ENCODE data around the gene ITIH5.
A peak's percentile ranks its signal among the peaks of the same experiment; 100 is the strongest.

Gene ITIH5

DNA sequence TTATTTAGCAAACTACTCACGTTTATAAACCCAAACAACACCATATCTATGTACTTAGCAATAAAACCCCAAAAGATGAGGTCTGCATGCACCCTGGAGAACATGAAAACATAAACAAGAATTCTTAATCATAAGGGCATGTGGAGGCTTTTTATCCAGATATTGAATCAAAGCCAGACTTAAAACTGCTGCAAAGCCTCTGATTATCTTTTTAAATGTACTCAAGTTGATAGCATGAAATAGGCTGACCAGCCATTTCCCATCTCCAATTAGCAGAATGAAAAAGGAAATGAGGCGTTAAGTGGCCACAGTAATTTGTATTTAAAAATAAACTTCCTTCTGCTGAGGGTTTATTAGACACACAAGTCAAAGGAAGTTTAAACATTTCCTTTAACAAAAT, 48.3 kb downstream of the ITIH5 start:
- no peak overlapping the region for H3K27ac ChIP-seq (ENCODE audit: low read length)
- peaks cover 0 to 15% of the 10 kb centered on the region in 2 donors for H3K36me3 ChIP-seq (ENCODE audit: control insufficient read depth in 1 of 2, insufficient read depth in 2 of 2, low read length in 2 of 2)
- no peak overlapping the region for H3K4me3 ChIP-seq (ENCODE audit: low read depth in 1 of 2, low read length in 2 of 2)
- H3K9me3 ChIP-seq (ENCODE audit: control insufficient read depth in 1 of 2, low read length in 2 of 2): no peaks in the 10 kb centered on the region
- peaks cover 0 to 6% of the 10 kb centered on the region in 2 donors for H3K4me1 ChIP-seq (ENCODE audit: control insufficient read depth in 1 of 2, insufficient read depth in 2 of 2, low read length in 2 of 2)
- no peaks in the 10 kb centered on the region for H3K27me3 ChIP-seq (ENCODE audit: low read depth, low read length)

- H3K27ac ChIP-seq (ENCODE audit: low read length): no peak overlapping the region
- H3K9me3 ChIP-seq (ENCODE audit: control insufficient read depth in 1 of 2, low read length in 2 of 2): no peaks in the 10 kb centered on the region
- no peaks in the 10 kb centered on the region for H3K27me3 ChIP-seq (ENCODE audit: low read depth, low read length)
- H3K4me1 ChIP-seq (ENCODE audit: control insufficient read depth in 1 of 2, insufficient read depth in 2 of 2, low read length in 2 of 2): peaks cover 4 to 26% of the 10 kb centered on the region in 2 donors
- peaks cover 0 to 15% of the 10 kb centered on the region in 2 donors for H3K36me3 ChIP-seq (ENCODE audit: control insufficient read depth in 1 of 2, insufficient read depth in 2 of 2, low read length in 2 of 2)
- H3K4me3 ChIP-seq (ENCODE audit: low read depth in 1 of 2, low read length in 2 of 2): no peak overlapping the region
Observed at GRCh38 chr10:7611909-7612308, 54.9 kb downstream of the ITIH5 start.

DNA sequence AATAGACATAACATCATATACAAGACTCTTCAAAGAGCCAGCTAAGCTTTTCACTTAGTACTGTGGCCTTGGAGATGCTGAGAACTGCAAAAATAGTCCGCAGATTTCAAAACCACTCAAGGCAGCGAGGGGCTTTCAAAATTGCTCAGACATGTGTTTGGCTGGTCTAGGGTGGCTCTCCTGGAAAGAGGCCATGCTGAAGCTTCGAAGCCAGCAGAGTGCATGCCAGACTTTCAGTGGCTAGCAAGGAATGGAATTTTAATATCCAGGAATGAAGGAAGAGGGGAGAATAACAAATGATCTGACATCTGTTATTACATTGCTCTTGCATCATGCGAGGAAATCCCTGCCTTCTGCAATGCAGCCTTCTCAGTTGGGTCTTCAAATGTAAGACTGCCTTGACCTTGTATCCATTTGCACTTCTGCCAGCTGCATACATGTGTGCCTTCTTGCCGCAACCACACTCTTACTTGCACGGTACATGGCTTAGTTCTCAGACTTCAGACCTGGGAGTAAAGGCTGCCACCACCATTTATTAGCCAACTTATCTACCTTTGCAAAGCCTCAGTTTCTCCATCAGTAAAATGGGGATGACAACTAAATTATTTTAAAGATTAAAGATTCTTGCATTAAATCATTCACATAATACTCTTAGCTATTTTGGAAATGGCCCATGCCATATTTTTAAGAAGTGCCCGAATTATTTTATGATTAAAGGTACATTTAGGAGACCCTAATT, 55.9 kb downstream of the ITIH5 start:
- Histone ChIP-seq H3K4me3 (ENCODE audit: low read depth in 1 of 2, low read length in 2 of 2) (no peak overlapping the region), H3K4me1 (ENCODE audit: control insufficient read depth in 1 of 2, insufficient read depth in 2 of 2, low read length in 2 of 2) (peaks cover 4 to 27% of the 10 kb centered on the region in 2 donors), H3K36me3 (ENCODE audit: control insufficient read depth in 1 of 2, insufficient read depth in 2 of 2, low read length in 2 of 2) (peaks cover 0 to 6% of the 10 kb centered on the region in 2 donors), H3K9me3 (ENCODE audit: control insufficient read depth in 1 of 2, low read length in 2 of 2) (no peaks in the 10 kb centered on the region), H3K27ac (ENCODE audit: low read length) (no peak overlapping the region), H3K27me3 (ENCODE audit: low read depth, low read length) (no peaks in the 10 kb centered on the region)

DNA sequence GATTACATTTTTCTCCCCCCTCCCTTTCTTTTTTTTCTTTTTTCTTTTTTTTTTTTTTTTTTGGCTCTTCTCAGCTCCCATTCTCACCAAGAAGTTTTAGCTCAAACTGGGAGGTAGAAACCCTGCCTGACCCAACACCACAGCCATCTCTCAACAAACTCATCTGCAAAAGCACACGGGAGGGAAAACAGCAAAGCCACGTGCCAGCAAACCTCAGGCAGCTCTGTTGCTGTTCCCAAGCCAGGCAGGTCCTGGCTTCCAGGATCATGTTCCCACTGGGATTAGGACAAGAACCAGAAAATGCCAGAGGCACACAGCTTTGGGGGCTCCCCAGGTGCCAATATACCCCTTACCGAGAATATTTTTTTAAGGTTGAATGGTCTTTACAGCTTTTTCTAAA, 56.7 kb downstream of the ITIH5 start:
- Histone ChIP-seq H3K4me3 (ENCODE audit: low read depth in 1 of 2, low read length in 2 of 2) (no peak overlapping the region), H3K36me3 (ENCODE audit: control insufficient read depth in 1 of 2, insufficient read depth in 2 of 2, low read length in 2 of 2) (no peaks in the 10 kb centered on the region), H3K9me3 (ENCODE audit: control insufficient read depth in 1 of 2, low read length in 2 of 2) (no peaks in the 10 kb centered on the region), H3K4me1 (ENCODE audit: control insufficient read depth in 1 of 2, insufficient read depth in 2 of 2, low read length in 2 of 2) (peaks cover 4 to 30% of the 10 kb centered on the region in 2 donors), H3K27me3 (ENCODE audit: low read depth, low read length) (no peaks in the 10 kb centered on the region), H3K27ac (ENCODE audit: low read length) (no peak overlapping the region)

GRCh38 chr10:7609556-7609955, 57.2 kb downstream of the ITIH5 start:
- Histone ChIP-seq H3K4me3 (ENCODE audit: low read depth in 1 of 2, low read length in 2 of 2) (no peak overlapping the region), H3K27ac (ENCODE audit: low read length) (no peak overlapping the region), H3K4me1 (ENCODE audit: control insufficient read depth in 1 of 2, insufficient read depth in 2 of 2, low read length in 2 of 2) (peaks cover 4 to 30% of the 10 kb centered on the region in 2 donors), H3K36me3 (ENCODE audit: control insufficient read depth in 1 of 2, insufficient read depth in 2 of 2, low read length in 2 of 2) (no peaks in the 10 kb centered on the region), H3K9me3 (ENCODE audit: control insufficient read depth in 1 of 2, low read length in 2 of 2) (no peaks in the 10 kb centered on the region), H3K27me3 (ENCODE audit: low read depth, low read length) (no peaks in the 10 kb centered on the region)

- Histone ChIP-seq H3K27me3 (ENCODE audit: low read depth, low read length) (no peaks in the 10 kb centered on the region), H3K9me3 (ENCODE audit: control insufficient read depth in 1 of 2, low read length in 2 of 2) (no peaks in the 10 kb centered on the region), H3K4me3 (ENCODE audit: low read depth in 1 of 2, low read length in 2 of 2) (no peak overlapping the region), H3K27ac (ENCODE audit: low read length) (no peak overlapping the region), H3K4me1 (ENCODE audit: control insufficient read depth in 1 of 2, insufficient read depth in 2 of 2, low read length in 2 of 2) (peaks cover 4 to 30% of the 10 kb centered on the region in 2 donors), H3K36me3 (ENCODE audit: control insufficient read depth in 1 of 2, insufficient read depth in 2 of 2, low read length in 2 of 2) (peaks cover 0 to 3% of the 10 kb centered on the region in 2 donors)
Observed at GRCh38 chr10:7608001-7608400, 58.8 kb downstream of the ITIH5 start.

DNA sequence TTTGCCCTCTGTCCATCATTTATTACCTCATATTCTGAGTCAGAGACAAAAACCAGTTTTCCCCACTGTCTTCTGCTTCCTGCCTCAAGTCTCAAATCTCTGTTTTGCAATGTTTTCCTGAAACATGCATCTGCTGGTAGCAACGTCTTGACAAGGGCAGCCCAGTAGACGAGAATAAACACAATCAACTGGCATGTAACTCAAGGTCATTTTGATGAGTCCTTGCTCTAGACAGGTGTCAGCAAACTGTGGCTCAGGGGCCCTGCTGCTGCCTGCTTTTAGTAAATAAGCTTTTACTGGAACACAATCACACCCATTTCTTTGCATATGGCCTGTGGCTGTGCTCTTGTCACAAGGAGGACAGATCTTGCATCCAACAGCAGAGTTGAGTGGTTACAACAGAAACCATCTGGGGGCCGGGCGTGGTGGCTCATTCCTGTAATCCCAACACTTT, 59.8 kb downstream of the ITIH5 start:
- Histone ChIP-seq H3K4me1 (ENCODE audit: control insufficient read depth in 1 of 2, insufficient read depth in 2 of 2, low read length in 2 of 2) (peaks cover 4 to 30% of the 10 kb centered on the region in 2 donors), H3K36me3 (ENCODE audit: control insufficient read depth in 1 of 2, insufficient read depth in 2 of 2, low read length in 2 of 2) (peaks cover 0 to 3% of the 10 kb centered on the region in 2 donors), H3K9me3 (ENCODE audit: control insufficient read depth in 1 of 2, low read length in 2 of 2) (no peaks in the 10 kb centered on the region), H3K4me3 (ENCODE audit: low read depth in 1 of 2, low read length in 2 of 2) (no peak overlapping the region), H3K27me3 (ENCODE audit: low read depth, low read length) (no peaks in the 10 kb centered on the region), H3K27ac (ENCODE audit: low read length) (no peak overlapping the region)

DNA sequence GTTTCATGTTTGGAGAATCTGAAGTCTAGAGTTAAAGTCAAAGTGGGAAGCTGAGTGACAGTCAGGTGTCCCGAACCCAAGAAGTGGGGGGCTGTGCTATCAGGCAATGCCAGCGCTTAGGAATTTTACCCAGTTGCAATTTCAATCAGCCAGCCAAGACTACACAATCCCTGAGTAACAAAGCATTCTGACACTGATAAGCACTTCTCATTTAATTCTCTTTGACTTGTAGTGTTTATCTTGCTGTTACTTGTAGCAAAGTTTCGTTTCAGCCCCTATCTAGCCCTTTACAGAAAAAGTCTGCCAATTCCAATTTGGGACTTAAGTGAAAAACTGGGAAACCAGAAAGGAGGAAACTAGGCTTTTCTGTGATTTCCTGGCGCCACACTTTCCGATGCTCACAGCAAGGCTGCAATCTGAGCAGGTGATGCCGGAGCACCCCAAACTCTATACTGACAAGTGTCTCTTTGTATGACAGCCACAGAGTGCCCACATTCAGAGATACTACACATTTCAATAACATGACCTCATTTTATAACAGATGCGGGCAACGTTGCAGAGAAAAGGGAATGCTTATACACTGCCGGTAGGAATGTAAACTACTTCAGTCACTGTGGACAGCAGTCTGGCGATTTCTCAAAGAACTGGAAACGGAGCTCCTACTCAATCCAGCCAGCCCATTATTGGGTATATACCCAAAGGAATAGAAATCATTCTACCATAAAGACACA, 61.0 kb downstream of the ITIH5 start:
- Histone ChIP-seq H3K27ac (ENCODE audit: low read length) (peak overlapping the region; percentile 25), H3K27me3 (ENCODE audit: low read depth, low read length) (no peaks in the 10 kb centered on the region), H3K4me1 (ENCODE audit: control insufficient read depth in 1 of 2, insufficient read depth in 2 of 2, low read length in 2 of 2) (peaks cover 0 to 27% of the 10 kb centered on the region in 2 donors)

DNA sequence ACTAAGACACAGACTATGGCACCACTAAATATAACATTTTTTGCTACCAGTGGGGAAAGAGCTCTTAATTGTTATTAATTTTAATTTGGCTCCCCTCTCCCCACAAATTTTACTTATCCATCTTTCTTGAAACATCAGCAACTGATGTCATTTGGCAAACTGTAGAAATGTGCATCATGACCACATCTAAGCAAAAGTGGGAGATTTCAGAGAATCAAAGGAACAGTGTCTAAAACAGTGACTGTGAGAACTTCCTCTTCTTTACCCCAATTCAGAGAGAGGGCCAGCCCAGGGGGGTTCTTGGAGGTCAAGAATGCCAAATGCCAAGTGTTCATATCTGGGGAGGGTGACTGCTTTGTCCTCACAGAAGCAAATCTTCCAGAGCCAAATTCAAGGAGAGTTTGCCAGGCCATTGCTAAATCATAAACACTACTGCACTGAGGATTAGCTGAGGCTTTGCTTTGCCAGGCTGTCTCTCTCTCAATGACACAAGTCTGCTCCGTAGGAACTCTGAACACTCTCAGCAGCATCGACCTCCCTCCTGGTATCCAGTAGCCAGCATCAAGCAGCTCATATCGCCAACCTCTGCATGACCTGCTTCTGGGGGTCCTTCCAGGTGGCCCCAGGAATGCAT, 65.6 kb downstream of the ITIH5 start:
- Histone ChIP-seq H3K4me1 (ENCODE audit: control insufficient read depth in 1 of 2, insufficient read depth in 2 of 2, low read length in 2 of 2) (peaks cover 6 to 18% of the 10 kb centered on the region in 2 donors), H3K27ac (ENCODE audit: low read length) (no peak overlapping the region), H3K27me3 (ENCODE audit: low read depth, low read length) (no peaks in the 10 kb centered on the region), H3K4me3 (ENCODE audit: low read depth in 1 of 2, low read length in 2 of 2) (no peak overlapping the region), H3K36me3 (ENCODE audit: control insufficient read depth in 1 of 2, insufficient read depth in 2 of 2, low read length in 2 of 2) (peaks cover 0 to 3% of the 10 kb centered on the region in 2 donors), H3K9me3 (ENCODE audit: control insufficient read depth in 1 of 2, low read length in 2 of 2) (no peaks in the 10 kb centered on the region)

More for the DNA sequence above, 61.0 kb downstream of the ITIH5 start:
- H3K9me3 ChIP-seq (ENCODE audit: control insufficient read depth in 1 of 2, low read length in 2 of 2): no peaks in the 10 kb centered on the region
- H3K36me3 ChIP-seq (ENCODE audit: control insufficient read depth in 1 of 2, insufficient read depth in 2 of 2, low read length in 2 of 2): peaks cover 0 to 3% of the 10 kb centered on the region in 2 donors
- no peak overlapping the region for H3K4me3 ChIP-seq (ENCODE audit: low read depth in 1 of 2, low read length in 2 of 2)

DNA sequence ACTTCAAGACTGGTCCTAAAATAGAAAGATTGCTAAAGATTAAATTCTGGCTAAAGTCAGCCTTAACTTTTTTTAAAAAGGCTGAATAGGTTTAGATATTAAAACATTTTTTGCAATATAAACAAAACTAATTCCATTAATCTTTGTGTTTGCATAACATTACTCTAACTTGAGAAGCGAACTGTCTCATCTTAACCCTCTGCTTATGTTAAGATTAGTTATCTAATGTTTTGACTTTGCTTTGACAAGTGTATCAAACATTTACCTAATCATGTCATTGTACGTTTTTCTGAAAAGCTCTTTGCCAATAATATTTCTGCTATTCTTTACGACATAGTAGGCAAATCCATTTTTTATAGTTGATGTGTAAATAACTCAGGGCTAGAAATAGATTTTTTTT, 68.0 kb downstream of the ITIH5 start:
- peaks cover 6 to 15% of the 10 kb centered on the region in 2 donors for H3K4me1 ChIP-seq (ENCODE audit: control insufficient read depth in 1 of 2, insufficient read depth in 2 of 2, low read length in 2 of 2)
- H3K27ac ChIP-seq (ENCODE audit: low read length): no peak overlapping the region
- no peaks in the 10 kb centered on the region for H3K27me3 ChIP-seq (ENCODE audit: low read depth, low read length)
- H3K4me3 ChIP-seq (ENCODE audit: low read depth in 1 of 2, low read length in 2 of 2): no peak overlapping the region
- no peaks in the 10 kb centered on the region for H3K36me3 ChIP-seq (ENCODE audit: control insufficient read depth in 1 of 2, insufficient read depth in 2 of 2, low read length in 2 of 2)
- H3K9me3 ChIP-seq (ENCODE audit: control insufficient read depth in 1 of 2, low read length in 2 of 2): no peaks in the 10 kb centered on the region

GRCh38 chr10:7596356-7596755, 70.4 kb downstream of the ITIH5 start:
- Histone ChIP-seq H3K27me3 (ENCODE audit: low read depth, low read length) (no peaks in the 10 kb centered on the region), H3K9me3 (ENCODE audit: control insufficient read depth in 1 of 2, low read length in 2 of 2) (no peaks in the 10 kb centered on the region), H3K36me3 (ENCODE audit: control insufficient read depth in 1 of 2, insufficient read depth in 2 of 2, low read length in 2 of 2) (no peaks in the 10 kb centered on the region), H3K4me3 (ENCODE audit: low read depth in 1 of 2, low read length in 2 of 2) (no peak overlapping the region), H3K4me1 (ENCODE audit: control insufficient read depth in 1 of 2, insufficient read depth in 2 of 2, low read length in 2 of 2) (peaks cover 6 to 17% of the 10 kb centered on the region in 2 donors), H3K27ac (ENCODE audit: low read length) (no peak overlapping the region)

Measured in muscle layer of duodenum (tissue), 2 donors.